GM12878 (cell line): Measurements from ENCODE around the gene DSC2. TPM values are rescaled to one million over a fixed set of nuclear protein-coding genes. Genes with fewer than 3 reads are reported as not detected.

ENCODE experiments used
- ATAC-seq: fragments of 200-7000 bp; cut with Tn5 transposase; 3 replicates; pipeline ENCODE4 v1.9.1; 2020; ENCODE audit warnings: mild to moderate bottlenecking, moderate library complexity
- BruUV-seq: library from RNA; stranded (reverse); fragments of 400-500 nt; replicated peaks from 2 replicates; lab custom pipeline; 2021; lab: Mats Ljungman, UMichigan
- CTCF ChIA-PET: fragments of 300-600 bp; sonication (Branson Sonifier 250); formaldehyde crosslinking; extraction: SDS; loops from one replicate; lab custom pipeline; 2021; ENCODE audit warnings: inconsistent platforms; lab: Yijun Ruan, JAX
- POLR2A ChIA-PET: fragments of 350-600 bp; formaldehyde crosslinking; extraction: SDS; loops from one replicate; lab custom pipeline; 2021; ENCODE audit warnings: inconsistent platforms; lab: Charles Lee
- RAD21 ChIA-PET: fragments of 300-600 bp; sonication (Branson Sonifier 250); formaldehyde crosslinking; loops from one replicate; lab custom pipeline; 2023; ENCODE audit warnings: antibody characterized with exemption; ENCODE audit not compliant: unreplicated experiment; lab: Charles Lee
- SMC1A ChIA-PET: fragments of 300-600 bp; sonication (Branson Sonifier 250); formaldehyde crosslinking; loops from one replicate; lab custom pipeline; 2023; ENCODE audit not compliant: unreplicated experiment, uncharacterized antibody; lab: Charles Lee
- DNase-seq: peaks from one replicate; pipeline ENCODE4 v3.0.0-alpha.2; 2011; ENCODE audit warnings: low read depth, low spot score
- FAIRE-seq: peaks from 3 replicates; lab custom pipeline; 2011; peaks lifted over from hg19 to GRCh38; lab: Jason Lieb, UNC
- H2AFZ ChIP-seq: 2 replicates; pipeline ENCODE4 v1.6.0; 2011; ENCODE audit warnings: low read depth, low read length, control low read depth; ENCODE audit not compliant: control insufficient read depth
- H3K27ac ChIP-seq: 2 replicates; pipeline ENCODE4 v1.5.1; 2011; ENCODE audit warnings: control low read depth; ENCODE audit not compliant: control insufficient read depth, insufficient read depth
- H3K27me3 ChIP-seq, 2 experiments: replicated peaks in 1 of 2; 2 replicates each; pipeline versions ENCODE4 v1.6.0 to v1.6.1; 2011; ENCODE audit warnings: low read length in 1 of 2; ENCODE audit not compliant: control insufficient read depth in 2 of 2, insufficient read depth in 2 of 2
- H3K36me3 ChIP-seq, 2 experiments: 2 replicates each; pipeline ENCODE4 v1.5.1; 2011; ENCODE audit warnings: low read length in 1 of 2; ENCODE audit not compliant: control insufficient read depth in 2 of 2, insufficient read depth in 2 of 2
- H3K4me1 ChIP-seq: 2 replicates; pipeline ENCODE4 v1.6.1; 2011; ENCODE audit warnings: mild to moderate bottlenecking, low read length, moderate library complexity, mixed read lengths; ENCODE audit not compliant: control insufficient read depth, insufficient read depth
- H3K4me2 ChIP-seq: 2 replicates; pipeline ENCODE4 v1.6.0; 2011; ENCODE audit warnings: control low read depth; ENCODE audit not compliant: control insufficient read depth, insufficient read depth
- H3K4me3 ChIP-seq: fragments of 200-600 bp; sonication (generic); 2 replicates; pipeline ENCODE4 v1.5.1; 2016
- H3K79me2 ChIP-seq: 2 replicates; pipeline ENCODE4 v1.6.0; 2011; ENCODE audit warnings: low read length; ENCODE audit not compliant: control insufficient read depth, insufficient read depth
- H3K9ac ChIP-seq: 2 replicates; pipeline ENCODE4 v1.8.0; 2011; ENCODE audit warnings: low read length, control low read depth, mixed read lengths; ENCODE audit not compliant: control insufficient read depth, insufficient read depth
- H3K9me3 ChIP-seq: replicated peaks from 3 replicates; pipeline ENCODE4 v1.5.1; 2011; ENCODE audit warnings: mild to moderate bottlenecking, low read length; ENCODE audit not compliant: control insufficient read depth, insufficient read depth
- H4K20me1 ChIP-seq: 2 replicates; pipeline ENCODE4 v1.6.0; 2011; ENCODE audit not compliant: control insufficient read depth, insufficient read depth
- BCLAF1 ChIP-seq: fragments of 450-650 bp; IDR thresholded peaks from 2 replicates; pipeline ENCODE4 v1.6.1; 2017; ENCODE audit warnings: antibody characterized with exemption, mild to moderate bottlenecking, moderate library complexity
- CEBPB ChIP-seq, 2 experiments: fragments of 150-350 bp in 1 of 2; IDR thresholded peaks; 2 replicates each; pipeline ENCODE4 v1.6.1; 2012 to 2014; ENCODE audit warnings: low read depth in 2 of 2, low read length in 2 of 2, borderline replicate concordance in 1 of 2, inconsistent platforms in 1 of 2
- CHD1 ChIP-seq: IDR thresholded peaks from 2 replicates; pipeline ENCODE4 v1.6.1; 2012; ENCODE audit warnings: low read depth, low read length, improper control_type of control experiment
- IRF4 ChIP-seq: IDR thresholded peaks from 2 replicates; pipeline ENCODE4 v1.6.1; 2011; ENCODE audit warnings: low read depth, low read length
- JUNB ChIP-seq: IDR thresholded peaks from 2 replicates; pipeline ENCODE4 v1.6.1; 2016; ENCODE audit warnings: antibody characterized with exemption, mild to moderate bottlenecking
- PBX3 ChIP-seq: IDR thresholded peaks from 2 replicates; pipeline ENCODE4 v1.6.1; 2011; ENCODE audit warnings: mild to moderate bottlenecking, low read depth, low read length, moderate library complexity; ENCODE audit not compliant: insufficient replicate concordance
- REST ChIP-seq: IDR thresholded peaks from 2 replicates; pipeline ENCODE4 v1.6.1; 2012; ENCODE audit warnings: mild to moderate bottlenecking, low read depth, low read length
- SIN3A ChIP-seq: IDR thresholded peaks from 2 replicates; pipeline ENCODE4 v1.6.1; 2012; ENCODE audit warnings: low read depth, low read length, improper control_type of control experiment
- SUZ12 ChIP-seq: fragments of 200-600 bp; sonication (generic); IDR thresholded peaks from one replicate; pipeline ENCODE4 v1.6.1; 2018; ENCODE audit warnings: antibody characterized with exemption, mild to moderate bottlenecking; ENCODE audit not compliant: unreplicated experiment
- TAF1 ChIP-seq: IDR thresholded peaks from 2 replicates; pipeline ENCODE4 v1.6.1; 2011; ENCODE audit warnings: mild to moderate bottlenecking, low read depth, low read length, borderline replicate concordance
- ZBTB4 ChIP-seq: fragments of 450-650 bp; formaldehyde crosslinking; IDR thresholded peaks from 2 replicates; pipeline ENCODE4 v1.4.0; 2022; ENCODE audit warnings: mild to moderate bottlenecking, moderate library complexity
- WGBS: methylation state at CpG from one replicate; pipeline ENCODE4 v1.1.6; 2016; ENCODE audit warnings: low lambda C conversion rate; ENCODE audit not compliant: insufficient replicate concordance, insufficient coverage; ENCODE audit errors: missing lambda C conversion rate; 5-methylcytosine and 5-hydroxymethylcytosine counted together
- in situ Hi-C: fragments of 300-500 bp; cut with MboI; formaldehyde crosslinking; loops from 9 replicates; pipeline ENCODE4 v1.14.3; 2018; ENCODE audit warnings: mixed read lengths
- intact Hi-C: fragments of 100-400 bp; cut with micrococcal nuclease; formaldehyde crosslinking; loops from one replicate; pipeline ENCODE4 v1.14.2; 2022; ENCODE audit not compliant: unreplicated experiment
- polyA plus RNA-seq, 11 experiments: library from polyadenylated mRNA; depleted of rRNA in 4 of 11; unstranded in 6 of 11; stranded (reverse) in 5 of 11; fragments of >200 nt; fragmentation: Nextera tagmentation in 4 of 11; fragmentation: Illumina TruSeq in 1 of 11; extraction: Ambion mirVana in 4 of 11; extraction: Trizol in 1 of 11; gene quantifications; 1 replicate in 1 of 11; 2 replicates in 10 of 11; pipeline versions ENCODE4 v1.2.1 to v1.2.3, GENCODE V29; 2011 to 2016; ENCODE audit warnings: inconsistent platforms in 2 of 11, missing spikeins in 2 of 11, low read depth in 1 of 11
- total RNA-seq, 4 experiments: library from RNA; depleted of rRNA in 3 of 4; stranded (reverse); fragments of >200 nt in 3 of 4; fragmentation: Illumina TruSeq in 1 of 4; extraction: Trizol in 1 of 4; gene quantifications; 2 replicates each; pipeline versions ENCODE4 v1.2.1 to v1.2.3, GENCODE V29; 2013 to 2021

The DSC2 gene
- total and polyA plus RNA-seq, 10 of the 15 experiments (the other 5 are each of a cell fraction or from before 2014, with no cell fraction given) = 1.2 to 4.9 (median 3.0) TPM; not detected in 1

GRCh38 chr18:31072175-31072574 is 30.0 kb downstream of the DSC2 start:
- H4K20me1 ChIP-seq = no peaks in the 10 kb centered on the region
- ChIA-PET SMC1A (no interaction called here), POLR2A (no interaction called here), CTCF (no interaction called here), RAD21 (no interaction called here)
- H3K27me3 ChIP-seq = no peaks in the 10 kb centered on the region; a peak in 1 of 4 replicates
- H3K4me1 ChIP-seq = no peaks in the 10 kb centered on the region
- H3K9me3 ChIP-seq = no peaks in the 10 kb centered on the region
- H3K9ac ChIP-seq = no peak overlapping the region
- FAIRE-seq = no peak
- intact Hi-C loops = no loop called here
- no peak overlapping the region for H3K27ac ChIP-seq
- no peaks in the 10 kb centered on the region for H3K36me3 ChIP-seq
- in situ Hi-C loops = no loop called here
- ATAC-seq = no peak
- no peaks in the 10 kb centered on the region for H3K79me2 ChIP-seq
- H2AFZ ChIP-seq = no peak overlapping the region
- 35% methylated on average over 4 of the region's 4 CpGs for WGBS
- no peak for DNase-seq
- BruUV-seq = no TSS peak
- no peak overlapping the region for H3K4me2 ChIP-seq
- no peak overlapping the region for H3K4me3 ChIP-seq
- no peak for TF ChIP-seq ZBTB4 (CRISPR knock-in tag)
- TF ChIP-seq TAF1 = no peak
- TF ChIP-seq IRF4 = no peak
- TF ChIP-seq CEBPB (IDR thresholded peaks at IDR 0.05; ENCODE audit: borderline replicate concordance in 1 of 2, low read depth in 2 of 2, low read length in 2 of 2) = no peak
- no peak for TF ChIP-seq BCLAF1
- no peak for TF ChIP-seq JUNB
- no peak for TF ChIP-seq SIN3A
- TF ChIP-seq PBX3 = no peak
- TF ChIP-seq CHD1 = no peak
- no peak for TF ChIP-seq SUZ12
- no peak for TF ChIP-seq REST
